GM21786 (cell line): ENCODE measurements around the gene PPP5C.
"Not testable (repeated sequence)": the region's sequence is repeated elsewhere in the genome, so short reads cannot be mapped to it uniquely, and the experiment has no call there.

Experiments used
- ATAC-seq: cut with Tn5 transposase; IDR thresholded peaks from one replicate; pipeline ENCODE4 v1.9.1; 2021; ENCODE audit not compliant: unreplicated experiment

The PPP5C gene

DNA sequence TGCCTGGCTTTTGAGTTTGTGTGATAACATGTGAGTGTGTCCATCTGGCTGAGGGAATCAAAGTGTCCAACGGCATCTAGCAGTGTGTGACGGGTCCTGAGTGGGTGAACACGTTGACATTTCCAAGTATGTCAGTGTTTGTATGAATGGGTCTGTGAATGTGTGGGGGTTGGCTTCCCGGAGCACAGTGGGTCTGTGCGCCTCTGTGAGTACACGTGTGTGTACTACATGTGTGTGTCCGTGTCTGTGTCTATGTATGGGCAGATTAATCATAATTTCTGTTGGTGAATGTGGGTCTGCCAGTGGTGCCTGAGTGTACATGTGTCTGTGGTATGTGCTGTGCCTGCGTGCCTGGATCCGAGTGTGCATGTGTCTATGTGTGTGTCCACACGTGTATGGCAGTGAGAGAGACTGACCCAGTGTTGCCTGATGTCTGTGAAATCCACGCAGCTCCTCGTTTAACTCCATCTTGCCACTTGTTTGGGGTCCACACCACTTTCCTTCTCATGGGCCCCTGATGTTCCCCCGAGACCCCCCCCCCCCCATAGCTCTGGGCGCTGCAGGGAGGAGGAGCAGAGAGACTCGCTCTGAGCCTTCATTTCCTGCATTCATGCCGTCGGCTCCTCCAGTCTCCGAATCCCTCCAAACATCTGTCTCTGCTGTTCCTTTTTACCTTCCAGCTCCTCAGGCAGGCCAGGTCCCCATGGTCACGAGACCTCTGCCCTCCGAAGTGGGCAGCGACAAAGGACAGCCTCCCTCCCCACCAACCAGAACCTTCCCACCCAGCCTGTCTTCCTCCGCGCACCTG, 61.2 kb downstream of the PPP5C start:
- no peak for ATAC-seq

- ATAC-seq: no peak
Measured at GRCh38 chr19:46408664-46409039, 61.8 kb downstream of the PPP5C start.

GRCh38 chr19:46409191-46409590, 62.3 kb downstream of the PPP5C start:
- ATAC-seq: no peak

DNA sequence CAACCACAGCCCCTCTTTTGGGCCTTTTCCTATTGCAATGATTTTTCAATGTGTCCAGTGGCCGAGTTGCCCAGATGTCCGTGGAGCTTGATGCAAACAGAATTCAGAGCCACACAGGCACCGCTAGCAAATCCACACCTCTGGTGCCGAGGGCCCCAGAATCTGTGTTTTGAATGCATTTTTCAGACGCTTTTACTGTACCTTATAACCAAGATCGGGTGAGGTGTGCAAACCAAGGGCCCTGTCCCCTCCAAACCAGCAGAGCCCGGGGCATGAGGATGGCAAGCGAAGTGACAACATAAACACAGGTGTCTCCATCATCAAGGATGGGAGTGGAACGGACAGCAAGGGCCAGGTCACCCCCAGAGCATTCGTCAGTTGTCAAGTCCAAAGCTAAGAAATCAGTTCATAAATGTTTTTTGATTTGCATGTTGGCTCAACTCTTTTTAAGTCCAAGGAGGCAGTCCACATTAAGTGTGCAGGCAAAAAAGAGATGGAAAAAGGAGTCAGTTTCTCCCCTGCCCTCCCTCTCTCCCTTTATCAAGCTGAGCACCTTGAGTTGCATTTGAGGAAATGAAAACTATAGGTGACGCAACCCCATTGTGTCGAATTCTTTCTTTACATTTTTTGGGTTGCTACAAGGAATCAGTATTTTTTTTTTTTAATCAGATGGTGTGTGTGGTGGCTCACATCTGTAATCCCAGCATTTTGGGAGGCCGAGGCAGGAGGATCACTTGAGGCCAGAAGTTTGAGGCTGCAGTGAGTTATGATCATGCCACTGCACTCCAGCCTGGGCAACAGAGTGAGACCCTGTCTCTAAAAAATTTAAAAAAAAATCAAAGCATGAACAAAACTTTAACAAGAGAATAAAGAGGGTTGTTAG, 63.6 kb downstream of the PPP5C start:
- ATAC-seq: no peak

- ATAC-seq: no peak
Measured at GRCh38 chr19:46411088-46411924, 64.4 kb downstream of the PPP5C start.

DNA sequence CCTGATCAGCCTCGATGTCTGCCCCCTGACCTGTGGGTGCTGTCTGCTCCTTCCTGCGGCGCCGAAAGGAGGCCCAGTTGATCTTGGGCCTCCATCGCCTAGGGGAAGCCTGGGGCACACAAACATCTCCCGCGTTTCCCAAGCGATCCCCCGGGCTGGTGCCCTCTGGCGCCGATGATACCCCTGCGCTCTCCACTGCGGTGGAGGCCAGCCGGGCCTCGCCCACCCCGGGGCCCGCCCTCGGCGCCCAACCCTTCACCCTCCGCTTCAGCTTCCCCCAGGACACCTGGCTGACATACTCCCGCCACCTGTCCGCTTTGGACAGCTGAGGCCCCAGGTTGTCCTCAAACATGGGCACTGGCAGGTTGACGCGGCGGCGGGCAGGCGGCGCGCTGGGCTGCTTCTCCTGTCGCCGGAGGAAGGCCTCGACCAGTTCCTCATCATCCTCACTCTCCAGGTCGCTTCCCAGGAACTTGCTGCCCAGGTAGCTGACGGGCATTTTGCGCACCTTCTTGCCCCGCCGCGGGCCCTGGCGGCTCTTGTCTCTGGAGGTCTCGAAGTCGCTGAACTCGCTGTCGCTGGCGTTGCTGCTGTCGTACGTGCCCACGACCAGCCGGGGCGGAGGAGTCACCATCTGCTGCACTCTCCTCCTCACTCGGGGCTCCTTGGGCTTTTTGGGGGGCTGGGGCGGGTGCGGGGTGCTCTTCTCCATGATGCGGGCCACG, 65.2 kb downstream of the PPP5C start:
- no peak for ATAC-seq

DNA sequence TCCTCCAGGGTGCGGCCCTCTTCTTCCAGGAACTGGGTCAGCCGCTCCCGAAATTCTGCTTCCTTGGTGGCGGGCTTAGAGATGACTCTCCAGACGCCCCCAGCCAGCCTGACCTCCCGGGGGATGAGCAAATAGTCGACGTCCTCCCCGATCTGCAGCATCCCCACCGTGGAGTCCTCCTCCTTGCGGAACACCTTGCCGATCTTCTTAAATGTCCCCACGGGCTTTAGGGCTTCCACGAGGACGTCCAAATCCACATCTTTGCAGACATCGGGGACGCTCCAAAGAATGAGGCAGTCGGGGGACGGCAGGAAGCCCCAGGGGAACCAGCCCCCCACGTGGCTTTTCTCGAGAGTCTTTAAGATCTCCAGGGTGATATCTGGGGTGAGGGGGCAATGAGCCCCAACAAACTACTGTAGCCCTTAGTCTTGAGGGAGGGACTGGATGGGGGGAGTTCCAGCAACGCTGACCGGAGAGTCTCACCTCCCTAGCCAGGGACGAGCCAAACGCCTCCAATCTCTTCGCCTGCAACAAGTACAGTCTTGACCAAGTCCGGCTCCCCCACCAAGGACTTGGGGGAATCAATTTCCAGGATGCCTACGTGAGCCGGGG, 65.9 kb downstream of the PPP5C start:
- no peak for ATAC-seq

DNA sequence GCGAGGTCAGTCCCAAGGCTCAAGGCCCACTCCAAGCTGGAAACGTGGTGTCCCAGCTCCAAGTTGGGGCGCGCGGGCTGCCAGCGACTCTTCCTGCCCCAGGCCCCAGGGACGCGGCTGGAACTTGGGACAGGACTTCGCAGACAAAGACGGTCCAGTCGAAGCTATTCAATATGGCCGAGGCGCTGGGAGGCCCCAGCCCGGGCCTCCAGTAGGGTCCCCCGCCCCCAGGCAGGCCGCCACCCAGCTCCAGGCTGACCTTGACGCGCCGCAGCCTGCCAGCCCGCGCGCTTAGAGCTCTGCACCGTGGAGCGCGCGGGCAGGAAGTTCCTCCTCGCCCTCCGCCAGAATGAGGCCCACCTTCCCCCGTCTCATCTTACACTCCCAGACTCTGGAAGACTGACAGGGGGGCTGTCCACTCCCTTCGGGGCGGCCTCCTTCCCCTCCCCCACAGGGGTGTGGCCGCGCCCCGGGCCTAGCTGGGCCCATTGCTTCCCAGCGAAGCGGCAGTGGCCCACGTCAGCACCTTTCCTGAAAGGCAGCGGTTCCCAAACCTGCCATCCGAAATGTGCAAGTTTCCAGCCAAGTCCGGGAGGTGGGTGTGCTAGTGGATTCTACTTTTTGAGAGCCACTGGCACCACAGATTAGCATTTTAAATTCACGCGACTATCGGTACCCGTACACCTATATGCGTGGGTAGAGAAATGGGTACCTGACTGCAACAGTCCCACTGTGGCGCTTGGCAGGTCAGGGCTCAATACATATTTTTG, 66.6 kb downstream of the PPP5C start, which contains the start of gene CCDC8:
Gene CCDC8 (minus strand): TSS at position 303 of the 770 bp plus-strand sequence. CDS start 754 bp downstream, outside the sequence.
- ATAC-seq: no peak

- not testable (repeated sequence) for ATAC-seq
Measured at GRCh38 chr19:46414899-46415298, 68.0 kb downstream of the PPP5C start.

- not testable (repeated sequence) for ATAC-seq
Measured at GRCh38 chr19:46415804-46416709, 69.2 kb downstream of the PPP5C start.

DNA sequence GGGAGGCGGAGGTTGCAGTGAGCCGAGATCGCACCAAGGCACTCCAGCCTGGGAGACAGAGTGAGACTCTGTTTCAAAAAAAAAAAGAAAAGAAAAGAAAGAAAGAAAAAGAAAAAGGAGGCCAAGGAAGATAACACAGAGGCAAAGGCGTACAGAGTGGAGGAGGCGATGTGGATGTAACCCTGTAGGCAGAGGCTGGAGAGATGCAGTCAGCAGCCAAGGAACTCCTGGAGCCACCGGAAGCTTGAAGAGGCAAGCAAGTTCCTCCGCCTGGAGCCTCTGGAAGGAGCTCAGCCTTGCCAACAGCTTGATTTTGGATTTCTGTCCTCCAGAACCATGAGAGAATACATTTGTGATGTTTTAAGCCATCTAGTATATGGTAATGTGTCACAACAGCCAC, 73.2 kb downstream of the PPP5C start:
- no peak for ATAC-seq

DNA sequence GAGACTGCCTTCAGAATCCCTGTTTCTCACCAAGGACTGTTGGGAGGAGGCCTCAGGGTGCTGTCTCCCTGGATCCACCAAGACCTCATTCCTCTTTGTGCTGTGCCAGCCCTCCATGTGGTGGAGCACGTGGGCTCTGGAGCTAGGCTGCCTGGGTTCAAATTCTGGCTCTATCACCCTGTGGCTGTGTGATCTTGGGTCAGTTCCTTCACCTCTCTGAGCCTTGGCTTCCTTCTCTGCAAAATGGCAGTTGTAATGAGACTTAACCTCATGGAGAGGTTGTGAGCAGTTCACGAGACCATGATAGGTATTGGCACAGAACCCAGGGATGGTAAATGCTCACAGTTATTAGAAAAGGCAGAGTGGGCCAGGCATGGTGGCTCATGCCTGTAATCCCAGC, 75.5 kb downstream of the PPP5C start:
- ATAC-seq: no peak

GRCh38 chr19:46423188-46423587, 76.3 kb downstream of the PPP5C start:
- no peak for ATAC-seq

DNA sequence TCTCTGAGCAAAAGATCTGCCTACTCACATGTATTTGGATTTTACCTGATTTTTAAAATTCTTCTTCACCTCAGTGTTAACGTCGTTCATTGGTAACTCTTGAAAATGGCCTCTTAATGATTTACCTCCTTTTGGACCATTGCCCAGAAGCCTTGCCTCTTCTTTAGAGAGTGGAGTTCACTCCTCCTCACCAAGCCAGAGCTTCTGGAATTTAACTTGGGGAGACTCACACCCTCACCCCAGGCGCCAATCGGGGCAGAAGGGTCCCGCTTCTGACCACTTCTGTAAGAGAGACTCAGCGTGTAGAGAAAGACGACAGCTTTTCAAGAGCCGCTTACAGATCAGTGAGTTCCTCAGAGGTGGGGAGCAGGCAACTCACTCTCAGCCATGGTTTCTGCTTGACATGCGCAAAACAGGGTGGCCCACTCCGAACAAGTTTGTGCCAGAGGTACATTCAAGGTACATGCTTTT, 79.2 kb downstream of the PPP5C start:
- ATAC-seq: no peak

GRCh38 chr19:46426506-46427162, 79.7 kb downstream of the PPP5C start:
- ATAC-seq: no peak

DNA sequence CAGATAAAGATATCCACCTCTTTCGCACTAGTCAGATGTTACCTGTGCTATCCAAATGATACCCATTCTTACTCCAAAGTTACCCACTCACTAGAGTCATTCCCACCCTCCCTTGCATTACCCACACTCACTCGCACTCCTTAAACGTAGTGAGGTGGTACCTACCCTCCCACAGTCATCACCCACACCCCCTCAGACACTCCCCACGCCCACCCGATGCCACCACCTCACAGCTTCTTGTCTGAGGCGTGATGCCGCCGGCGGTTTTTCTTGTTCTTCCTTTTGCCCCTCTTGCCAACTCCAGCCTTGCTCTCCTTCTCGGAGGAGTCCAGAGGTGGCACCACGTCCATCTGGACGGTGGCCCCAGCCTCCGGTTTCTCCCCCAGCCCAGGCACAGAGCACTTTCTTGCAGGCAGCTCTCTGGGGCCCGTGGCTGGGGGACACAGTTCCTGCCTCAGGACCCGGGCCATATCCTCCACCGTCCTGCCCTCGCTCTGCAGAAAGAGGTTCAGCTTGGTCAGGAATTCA, 80.7 kb downstream of the PPP5C start:
- no peak for ATAC-seq
